GOT3 (cell line): ENCODE data around the gene ATP2C2.
"Not testable (repeated sequence)": the region's sequence is repeated elsewhere in the genome, so short reads cannot be mapped to it uniquely, and the experiment has no call there.

Experiments used
- DNase-seq: peaks from one replicate; lab custom pipeline; 2025; ENCODE audit warnings: mixed read lengths; lab: John Stamatoyannopoulos, UW

The ATP2C2 gene

GRCh38 chr16:84368308-84368996 is at the start of gene ATP2C2:
TSS of gene ATP2C2 (plus strand) at chr16:84368538. CDS start at chr16:84368616, 78 bp downstream.
- no peak for DNase-seq

GRCh38 chr16:84319146-84319760 is 49.1 kb upstream of the ATP2C2 start:
- DNase-seq: no peak

GRCh38 chr16:84320511-84320910 is 47.8 kb upstream of the ATP2C2 start:
- no peak for DNase-seq

GRCh38 chr16:84321932-84322331 is 46.4 kb upstream of the ATP2C2 start:
- no peak for DNase-seq

GRCh38 chr16:84322749-84323148 is 45.6 kb upstream of the ATP2C2 start:
- no peak for DNase-seq

GRCh38 chr16:84323606-84324005 is 44.7 kb upstream of the ATP2C2 start:
- DNase-seq: no peak

GRCh38 chr16:84324434-84325262 is 43.7 kb upstream of the ATP2C2 start:
- DNase-seq: no peak

- DNase-seq: no peak
Measured at GRCh38 chr16:84326545-84326944, 41.8 kb upstream of the ATP2C2 start.

GRCh38 chr16:84327926-84328505 is 40.3 kb upstream of the ATP2C2 start:
- DNase-seq: no peak

- DNase-seq: no peak
Measured at GRCh38 chr16:84329016-84329415, 39.3 kb upstream of the ATP2C2 start.

- DNase-seq: no peak
Measured at GRCh38 chr16:84329843-84330684, 38.3 kb upstream of the ATP2C2 start.

GRCh38 chr16:84330685-84331050 is 37.7 kb upstream of the ATP2C2 start:
- DNase-seq: no peak

- DNase-seq: no peak
Measured at GRCh38 chr16:84331998-84332780, 36.1 kb upstream of the ATP2C2 start.

- no peak for DNase-seq
Measured at GRCh38 chr16:84332975-84333684, 35.2 kb upstream of the ATP2C2 start.

- DNase-seq: no peak
Measured at GRCh38 chr16:84334058-84334457, 34.3 kb upstream of the ATP2C2 start.

- DNase-seq: no peak
Measured at GRCh38 chr16:84334482-84334881, 33.9 kb upstream of the ATP2C2 start.

GRCh38 chr16:84337236-84337635 is 31.1 kb upstream of the ATP2C2 start:
- DNase-seq: not testable (repeated sequence)

- DNase-seq: no peak
Measured at GRCh38 chr16:84339311-84339710, 29.0 kb upstream of the ATP2C2 start.

GRCh38 chr16:84339766-84340165 is 28.6 kb upstream of the ATP2C2 start:
- no peak for DNase-seq
